Retinal pigment epithelial cell (primary cell): ENCODE results near the gene LMOD2.

Experiments used
- DNase-seq: peaks from one replicate; pipeline ENCODE4 v3.0.0-alpha.2; 2010; ENCODE audit warnings: low read depth
- H3K4me3 ChIP-seq: 2 replicates; pipeline ENCODE4 v1.5.1; 2011; ENCODE audit warnings: mild to moderate bottlenecking, low read length, control low read depth, moderate library complexity
- CTCF ChIP-seq: conservative IDR thresholded peaks from 2 replicates; pipeline ENCODE4 v1.5.1; 2011; ENCODE audit warnings: low read depth, low read length, control low read depth, inconsistent platforms

Gene LMOD2

GRCh38 chr7:123660514-123661354 is 5.1 kb downstream of the LMOD2 start:
- TF ChIP-seq CTCF = no peak
- no peak for DNase-seq
- H3K4me3 ChIP-seq = no peak overlapping the region

DNA sequence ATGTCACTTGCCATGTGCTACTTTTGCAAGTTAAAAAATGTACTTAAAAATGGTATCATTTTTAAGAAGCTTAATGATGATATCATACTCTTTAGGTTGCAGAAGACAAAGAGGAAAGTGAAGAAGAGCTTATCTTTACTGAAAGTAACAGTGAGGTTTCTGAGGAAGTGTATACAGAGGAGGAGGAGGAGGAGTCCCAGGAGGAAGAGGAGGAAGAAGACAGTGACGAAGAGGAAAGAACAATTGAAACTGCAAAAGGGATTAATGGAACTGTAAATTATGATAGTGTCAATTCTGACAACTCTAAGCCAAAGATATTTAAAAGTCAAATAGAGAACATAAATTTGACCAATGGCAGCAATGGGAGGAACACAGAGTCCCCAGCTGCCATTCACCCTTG is 6.1 kb downstream of the LMOD2 start:
- H3K4me3 ChIP-seq = no peak overlapping the region
- TF ChIP-seq CTCF = no peak
- DNase-seq = no peak

- TF ChIP-seq CTCF = no peak
- no peak overlapping the region for H3K4me3 ChIP-seq
- no peak for DNase-seq
These were observed 6.6 kb downstream of the LMOD2 start for GRCh38 chr7:123662293-123662692.

GRCh38 chr7:123662755-123663154 is 7.1 kb downstream of the LMOD2 start:
- TF ChIP-seq CTCF = no peak
- H3K4me3 ChIP-seq = no peak overlapping the region
- DNase-seq = no peak

- no peak for TF ChIP-seq CTCF
- DNase-seq = no peak
- H3K4me3 ChIP-seq = no peak overlapping the region
These were observed 7.5 kb downstream of the LMOD2 start for GRCh38 chr7:123663200-123663599.

DNA sequence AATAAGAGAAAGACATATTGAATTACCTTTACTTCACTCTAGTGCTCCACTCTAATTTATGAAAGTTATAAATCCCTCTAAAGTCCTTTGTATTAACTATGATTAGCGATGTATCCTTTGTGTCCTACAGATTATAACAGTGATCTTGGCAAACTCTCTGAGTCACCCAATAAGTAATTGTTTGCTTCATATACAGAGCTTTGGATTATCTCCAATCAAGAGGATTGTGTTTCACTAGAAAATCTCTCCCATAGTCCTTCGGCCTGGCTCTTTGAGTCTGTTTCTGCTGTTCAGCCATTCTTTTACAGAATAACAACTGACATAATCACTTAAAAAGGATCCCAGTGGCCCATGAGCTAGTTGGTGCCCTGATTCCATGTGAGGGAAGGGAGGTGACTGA is 9.5 kb downstream of the LMOD2 start:
- no peak for TF ChIP-seq CTCF
- peak; percentile 62 for DNase-seq

DNA sequence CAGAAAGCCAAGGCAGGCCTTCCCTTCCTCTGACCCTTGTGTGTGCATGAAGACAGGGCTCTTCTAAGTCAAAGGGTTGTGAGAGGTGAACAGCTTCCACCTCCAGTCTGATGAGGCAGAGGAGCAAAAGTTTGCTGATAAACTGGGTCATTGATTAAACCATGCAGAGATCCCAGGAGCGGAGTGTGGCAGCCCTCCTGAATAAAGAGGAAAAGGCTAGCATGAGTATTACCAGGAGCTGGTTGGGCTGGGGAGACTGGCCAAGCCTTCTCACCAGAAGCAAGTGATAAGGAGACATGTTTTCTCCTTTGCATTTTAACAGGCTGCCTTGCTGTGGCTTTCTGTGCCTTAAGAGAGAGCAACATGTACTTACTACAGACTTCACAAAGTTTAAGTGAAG is 10.2 kb downstream of the LMOD2 start:
- H3K4me3 ChIP-seq = no peak overlapping the region
- no peak for DNase-seq

More for the DNA sequence above, 9.5 kb downstream of the LMOD2 start:
- no peak overlapping the region for H3K4me3 ChIP-seq

More for the DNA sequence above, 10.2 kb downstream of the LMOD2 start:
- TF ChIP-seq CTCF = no peak
